Pulmonary artery endothelial cell (primary cell): Measurements from ENCODE around the gene EEF1AKMT3. TPM values are rescaled to one million over a fixed set of nuclear protein-coding genes. Genes with fewer than 3 reads are reported as not detected.
A peak's percentile ranks its signal among the peaks of the same experiment; 100 is the strongest.

Experiments used
- DNase-seq: peaks from one replicate; pipeline ENCODE4 v3.0.0-alpha.2; 2011; ENCODE audit warnings: low read depth, low spot score
- total RNA-seq: library from RNA; depleted of rRNA; stranded (reverse); fragments of >200 nt; gene quantifications from 2 replicates; pipeline ENCODE4 v1.2.3, GENCODE V29; 2014

The EEF1AKMT3 gene
- total RNA-seq: 5.4 and 6.3 TPM in 2 replicates

DNA sequence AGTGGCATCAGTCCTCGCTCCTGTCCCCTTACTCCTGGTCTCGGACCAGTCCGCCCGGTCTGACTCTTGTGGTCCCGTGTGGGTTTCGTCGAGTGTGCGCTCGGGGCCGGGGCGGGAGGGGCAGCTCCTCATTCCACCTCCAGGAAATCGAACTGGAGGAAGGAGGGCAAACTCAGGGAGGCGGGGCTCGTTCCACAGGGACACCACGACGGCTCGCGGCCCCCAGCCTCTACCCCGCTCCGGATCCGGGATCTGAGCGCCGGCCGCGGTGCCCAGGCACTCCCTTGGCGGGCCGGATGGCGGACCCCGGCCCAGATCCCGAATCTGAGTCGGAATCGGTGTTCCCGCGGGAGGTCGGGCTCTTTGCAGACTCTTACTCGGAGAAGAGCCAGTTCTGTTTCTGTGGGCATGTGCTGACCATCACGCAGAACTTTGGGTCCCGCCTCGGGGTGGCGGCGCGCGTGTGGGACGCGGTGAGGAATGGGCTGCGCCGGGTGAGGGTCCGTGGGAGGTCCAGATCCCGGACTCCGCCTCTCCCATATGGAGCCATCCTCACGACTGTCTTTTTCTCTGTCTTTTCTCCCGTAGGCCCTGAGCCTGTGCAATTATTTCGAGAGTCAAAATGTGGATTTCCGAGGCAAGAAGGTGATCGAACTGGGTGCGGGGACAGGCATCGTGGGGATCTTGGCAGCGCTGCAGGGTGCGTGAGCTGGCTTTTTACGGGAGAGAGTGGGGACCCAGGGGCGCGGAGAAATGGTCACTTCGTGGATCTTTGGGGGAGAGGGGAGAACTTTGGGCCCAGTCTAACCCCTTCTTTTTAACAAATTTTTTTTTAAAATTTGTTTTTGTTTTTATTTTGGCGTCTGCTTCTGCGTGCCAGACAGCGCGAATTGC lies at the start of gene EEF1AKMT3:
Gene EEF1AKMT3 (plus strand): TSS at position 186 of the 894 bp plus-strand sequence. CDS start 111 bp downstream, at position 297.
- DNase-seq: no peak

- DNase-seq: no peak
Observed at GRCh38 chr12:57722716-57723629, 49.4 kb upstream of the EEF1AKMT3 start.

DNA sequence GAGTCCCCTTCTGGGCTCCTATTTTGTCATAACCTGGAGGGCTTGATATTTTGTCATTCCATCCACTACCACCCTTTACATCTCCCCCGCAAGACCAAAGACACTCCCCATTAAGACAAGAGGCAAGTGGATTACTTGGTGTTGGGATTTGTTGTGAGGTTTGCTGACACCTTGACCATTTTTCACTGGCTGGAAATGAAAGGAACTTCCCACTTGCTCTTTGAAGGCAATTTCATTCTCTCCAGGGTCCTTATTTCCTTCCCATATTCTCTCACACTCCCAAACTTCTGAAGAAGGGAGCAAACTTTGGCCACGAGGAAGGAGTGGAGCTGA lies 48.8 kb upstream of the EEF1AKMT3 start:
- DNase-seq: no peak

- no peak for DNase-seq
Observed at GRCh38 chr12:57724003-57724935, 48.1 kb upstream of the EEF1AKMT3 start.

GRCh38 chr12:57724936-57725740 lies 47.3 kb upstream of the EEF1AKMT3 start:
- no peak for DNase-seq

- DNase-seq: no peak
Observed at GRCh38 chr12:57725851-57726150, 46.6 kb upstream of the EEF1AKMT3 start.

DNA sequence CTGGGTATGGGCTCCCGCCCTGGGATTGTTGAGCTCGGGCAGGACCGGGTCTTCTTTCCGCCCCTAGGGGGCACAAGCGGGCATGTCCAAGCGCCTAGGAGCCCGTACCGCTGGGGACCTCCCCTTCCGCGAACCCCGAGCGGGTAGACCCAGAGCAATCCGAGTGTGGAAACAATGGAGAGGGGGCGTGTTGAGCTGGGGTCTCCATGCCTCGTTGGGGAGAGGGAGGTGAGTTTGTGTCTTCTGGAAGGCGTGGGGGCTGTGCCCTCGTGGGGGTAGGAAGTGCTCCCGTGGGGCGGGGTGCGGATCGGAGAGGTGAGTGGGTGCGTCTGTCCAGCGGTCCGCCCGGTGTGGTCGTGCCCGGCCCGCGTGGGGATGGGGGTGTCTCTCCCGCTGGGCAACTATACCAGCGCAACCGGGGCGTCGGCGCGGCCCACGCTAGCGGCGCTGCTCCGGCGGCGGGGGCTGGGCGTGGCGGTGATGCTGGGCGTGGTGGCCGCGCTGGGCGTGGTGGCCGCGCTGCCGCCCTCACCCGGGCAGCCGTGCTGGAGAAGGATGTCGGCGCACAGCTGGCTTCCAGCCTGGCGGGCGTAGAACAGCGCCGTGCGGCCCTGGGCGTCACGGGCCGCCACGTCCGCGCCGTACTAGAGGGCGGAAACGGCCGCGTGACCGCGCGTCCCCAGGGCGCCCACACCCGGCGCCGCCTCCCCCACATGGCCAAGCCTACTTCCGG lies 46.1 kb upstream of the EEF1AKMT3 start:
- DNase-seq: peak; percentile 59

GRCh38 chr12:57726884-57727757 lies 45.3 kb upstream of the EEF1AKMT3 start:
- no peak for DNase-seq

- no peak for DNase-seq
Observed at GRCh38 chr12:57727758-57728395, 44.5 kb upstream of the EEF1AKMT3 start.

DNA sequence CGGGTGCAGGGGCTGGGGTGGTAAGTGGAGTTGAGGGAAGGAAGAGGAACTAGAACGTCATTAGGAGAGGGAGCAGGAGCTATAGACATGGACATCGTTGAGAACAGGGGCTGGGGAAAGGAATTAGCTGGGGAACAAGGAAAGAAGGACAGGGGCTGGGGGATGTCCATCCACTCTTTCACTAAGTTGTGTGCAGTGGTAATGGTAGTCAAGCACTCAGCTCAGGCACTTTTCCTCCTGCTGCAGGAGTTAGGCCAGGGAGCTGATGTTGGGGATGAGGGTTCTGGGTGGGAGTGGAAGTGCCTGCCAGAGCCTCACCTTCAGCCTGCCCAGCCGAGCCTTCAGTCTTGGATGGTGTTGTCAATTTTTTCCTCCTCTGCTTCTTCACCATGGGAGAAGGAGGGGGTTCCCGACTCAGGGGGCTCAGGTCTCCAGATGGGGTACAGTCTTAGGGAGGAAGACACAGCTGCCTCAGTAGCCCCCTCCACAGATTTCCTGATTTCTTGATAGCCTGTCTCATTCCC lies 43.0 kb upstream of the EEF1AKMT3 start:
- no peak for DNase-seq

DNA sequence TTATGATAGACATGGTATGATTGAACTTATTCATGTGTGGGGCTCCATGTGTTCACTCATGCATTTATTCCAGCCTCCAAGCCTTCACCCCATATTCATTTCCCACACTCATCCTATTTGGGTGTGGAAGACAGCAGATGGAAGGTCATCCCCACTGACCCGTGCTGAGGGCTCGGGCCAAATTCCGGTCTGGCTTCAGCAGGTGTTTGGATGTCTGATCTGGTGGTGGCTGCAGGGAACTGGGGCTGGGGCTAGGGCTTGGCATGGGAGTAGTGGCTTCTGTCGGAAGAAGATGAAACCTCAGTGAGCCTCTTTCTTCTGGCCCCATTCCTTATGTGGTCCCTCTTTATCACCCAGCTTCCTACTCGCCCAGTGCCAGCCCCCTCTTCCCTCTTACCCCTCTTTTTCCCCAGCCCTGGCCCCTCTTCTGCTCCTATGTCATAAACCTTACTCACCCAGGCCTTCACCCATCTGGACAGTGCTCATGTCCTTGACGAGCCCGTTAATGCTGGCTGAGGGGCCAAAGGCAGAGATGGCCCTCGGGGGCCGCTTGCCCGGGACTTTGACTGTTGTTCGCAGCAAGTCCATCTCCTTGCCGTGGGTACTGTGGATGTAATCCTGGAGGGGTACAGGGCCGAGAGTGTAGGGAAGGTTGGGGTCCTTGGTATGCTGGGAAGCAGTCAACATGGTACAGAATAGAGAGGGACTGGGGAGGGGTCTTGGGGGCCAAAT lies 41.9 kb upstream of the EEF1AKMT3 start:
- no peak for DNase-seq

DNA sequence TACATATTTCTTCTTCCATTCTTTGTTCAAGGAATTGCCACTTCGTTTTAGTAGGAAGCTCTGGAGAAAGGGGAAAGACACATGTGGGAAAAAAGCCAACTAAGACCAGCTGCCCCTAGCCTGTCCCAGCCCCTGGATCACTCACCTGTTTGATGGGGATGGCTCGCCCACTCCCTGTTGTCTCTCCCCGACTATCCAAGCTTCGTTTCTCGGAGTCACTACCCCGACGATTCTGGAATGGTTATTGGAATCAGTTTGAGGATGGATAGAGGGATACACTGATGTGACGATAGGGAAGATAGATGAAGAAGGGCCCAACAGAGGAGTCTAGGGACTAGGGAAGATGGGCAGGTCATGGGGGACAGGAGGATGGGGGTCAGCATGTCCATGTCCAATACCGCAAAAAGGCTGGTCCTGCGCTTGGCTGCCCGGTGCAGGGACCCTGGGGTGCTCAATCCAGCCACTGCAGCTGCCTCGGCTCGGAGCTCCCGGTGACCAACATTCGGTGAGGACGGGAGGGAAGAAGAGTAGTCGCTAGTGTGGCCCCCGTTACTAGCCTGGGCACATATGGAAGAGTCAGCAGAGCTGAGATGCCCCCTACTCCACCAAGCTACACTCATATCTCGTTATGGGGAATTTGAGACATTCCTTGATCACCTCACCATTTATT lies 40.9 kb upstream of the EEF1AKMT3 start:
- DNase-seq: no peak

GRCh38 chr12:57732270-57732669 lies 40.1 kb upstream of the EEF1AKMT3 start:
- no peak for DNase-seq

DNA sequence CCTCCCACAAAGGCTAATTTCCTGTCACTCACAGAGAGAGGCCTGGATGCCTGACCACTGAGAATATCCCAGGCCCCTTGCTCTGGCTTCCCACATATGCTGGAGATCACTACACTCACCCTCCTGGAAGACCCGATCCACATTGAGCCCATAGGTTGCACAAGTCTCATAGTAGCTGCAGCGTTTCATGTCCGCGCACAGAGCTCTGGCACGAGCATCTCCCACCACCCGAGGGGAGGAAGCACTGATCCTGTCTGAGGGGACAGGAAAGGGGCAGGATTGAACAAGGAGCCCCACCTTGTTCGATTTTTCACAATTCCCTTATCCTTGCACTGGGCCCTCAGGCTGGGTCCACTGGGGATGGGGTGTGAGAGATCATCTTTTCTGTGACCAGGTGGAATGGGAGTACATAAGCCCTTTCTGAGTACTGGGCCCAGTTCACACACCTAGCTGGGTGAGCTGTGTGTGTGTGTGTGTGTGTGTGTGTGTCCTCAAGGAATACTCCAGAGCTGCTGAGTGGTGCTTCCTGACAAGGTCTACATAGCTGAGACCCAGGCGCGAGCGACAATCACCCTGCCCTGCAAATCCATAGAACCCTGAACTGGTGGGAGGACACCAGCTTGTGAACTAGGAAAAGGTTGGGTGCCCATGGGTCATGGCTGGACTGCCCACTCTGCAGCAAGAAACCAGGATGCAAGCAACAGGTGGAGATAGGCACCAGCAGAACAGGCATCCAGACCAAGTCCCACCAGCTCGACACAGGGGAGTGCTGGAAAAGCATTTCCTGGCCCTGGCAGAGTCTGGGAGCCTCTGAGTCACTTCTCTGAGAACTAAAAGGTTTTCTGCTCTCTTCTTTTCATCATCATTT lies 39.5 kb upstream of the EEF1AKMT3 start:
- DNase-seq: no peak

GRCh38 chr12:57733928-57734327 lies 38.5 kb upstream of the EEF1AKMT3 start:
- DNase-seq: no peak

DNA sequence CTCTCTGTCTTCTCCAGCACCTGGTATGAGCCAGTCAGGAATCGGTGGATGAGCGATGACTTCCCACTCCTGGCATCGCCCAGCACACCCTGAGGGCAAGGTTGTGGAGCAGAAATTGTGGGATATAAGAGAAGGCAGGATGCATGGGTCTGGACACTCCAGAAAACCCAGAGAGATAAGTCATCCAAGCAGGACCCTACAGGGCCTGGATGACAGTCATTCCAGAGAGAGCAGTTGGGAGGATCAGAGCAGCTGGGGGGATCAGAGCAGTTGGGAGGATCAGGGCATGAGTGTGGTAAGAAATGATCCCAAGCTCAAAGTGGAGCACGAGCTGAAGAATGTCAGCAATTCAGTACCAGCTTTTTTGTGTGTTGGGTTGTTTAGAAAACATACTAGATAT lies 37.8 kb upstream of the EEF1AKMT3 start:
- no peak for DNase-seq
